ENCODE results near the gene MSN.
A peak's percentile ranks its signal among the peaks of the same experiment; 100 is the strongest.

MSN gene

DNA sequence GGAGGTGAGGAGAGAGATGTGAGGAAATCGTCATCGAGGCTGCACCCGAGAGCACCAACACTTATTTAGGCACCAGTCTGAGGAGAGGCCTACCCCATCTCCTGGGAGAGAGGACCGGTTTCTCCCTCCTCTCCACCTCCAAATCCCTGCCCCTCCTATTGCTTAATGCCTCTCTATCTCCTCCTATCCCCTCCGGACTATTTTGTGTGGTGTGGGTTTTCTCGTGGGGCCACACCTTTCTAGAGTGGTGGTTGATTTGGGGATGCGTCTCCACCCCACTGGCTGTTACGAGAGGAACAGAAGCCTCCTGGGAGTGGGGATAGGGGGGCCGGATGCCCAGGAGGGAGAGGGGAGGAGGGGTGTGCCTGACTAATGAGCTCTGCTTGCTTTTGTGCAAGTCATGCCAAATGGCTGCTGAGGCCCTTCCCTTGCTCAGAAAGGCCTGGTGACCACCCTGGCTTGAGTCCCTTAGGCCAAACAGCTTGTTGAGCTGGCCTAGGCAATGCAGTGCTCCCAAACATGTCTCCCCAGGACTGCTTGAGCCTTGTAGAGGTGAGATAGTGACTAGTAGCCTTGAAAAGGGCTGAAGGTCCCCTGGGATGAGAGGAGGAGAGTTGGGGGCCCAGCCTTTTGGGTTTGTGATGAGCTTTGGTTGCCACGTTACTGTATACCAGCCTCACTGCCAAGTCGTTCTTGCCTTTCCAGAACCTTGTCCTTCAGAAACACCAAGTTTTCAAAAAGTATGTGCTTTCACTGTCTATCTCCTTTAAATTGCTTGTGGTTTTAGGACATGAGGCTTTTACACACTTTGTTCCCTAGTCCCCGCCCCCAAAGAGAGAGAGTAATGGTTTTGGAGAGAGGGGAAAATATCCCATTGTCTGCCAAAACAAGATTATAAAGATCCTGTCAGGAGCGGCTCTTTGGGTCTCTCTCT is 1.2 kb downstream of the MSN start:
- peak; percentile 85 for DNase-seq

DNA sequence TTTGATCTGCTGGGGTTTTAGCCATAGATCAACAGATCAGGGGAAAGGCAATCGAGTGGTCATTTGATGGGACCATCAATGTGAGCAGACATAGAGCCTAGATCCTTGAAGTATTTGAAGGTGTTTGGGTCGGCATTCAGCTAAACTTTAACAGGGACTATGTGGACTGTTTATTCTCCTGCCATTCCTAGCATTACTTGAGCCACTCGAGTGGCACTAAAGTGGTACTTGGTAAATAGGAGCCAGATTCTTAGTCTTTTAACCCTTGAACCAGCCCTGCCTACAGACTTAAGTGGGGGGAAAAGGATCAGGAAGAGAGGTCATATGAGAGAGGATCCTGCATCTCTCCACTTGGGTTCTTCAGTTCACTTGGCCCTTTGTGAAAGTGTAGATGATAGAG is 3.8 kb downstream of the MSN start:
- no peak for DNase-seq
- in situ Hi-C loops (cut with MboI; ENCODE audit: low pct_unique_long_range_greater_than_20kb, low sequenced_read_pairs), result no loop called here

More for the DNA sequence above, 1.2 kb downstream of the MSN start:
- in situ Hi-C loops (cut with MboI; ENCODE audit: low pct_unique_long_range_greater_than_20kb, low sequenced_read_pairs), result no loop called here

DNA sequence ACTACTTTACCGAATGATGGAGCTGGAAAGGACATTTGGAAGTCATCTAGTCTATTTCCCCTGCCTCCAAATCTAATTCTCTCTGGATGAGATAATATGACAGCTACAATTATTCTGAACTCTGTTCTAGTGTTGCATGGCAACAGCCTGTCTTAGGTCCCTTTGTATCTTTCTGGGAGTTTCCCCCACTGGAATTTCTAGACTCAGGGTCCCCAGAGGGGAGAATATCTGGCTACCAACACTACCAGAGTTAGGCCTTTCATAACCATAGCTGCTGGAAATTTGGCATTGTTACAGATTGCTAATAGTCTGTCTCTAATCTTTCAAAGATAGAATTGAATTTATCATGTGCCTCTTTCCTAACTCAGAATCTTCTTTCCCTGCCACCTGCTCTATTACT is 4.5 kb downstream of the MSN start:
- no peak for DNase-seq
- in situ Hi-C loops (cut with MboI; ENCODE audit: low pct_unique_long_range_greater_than_20kb, low sequenced_read_pairs), result no loop called here

DNA sequence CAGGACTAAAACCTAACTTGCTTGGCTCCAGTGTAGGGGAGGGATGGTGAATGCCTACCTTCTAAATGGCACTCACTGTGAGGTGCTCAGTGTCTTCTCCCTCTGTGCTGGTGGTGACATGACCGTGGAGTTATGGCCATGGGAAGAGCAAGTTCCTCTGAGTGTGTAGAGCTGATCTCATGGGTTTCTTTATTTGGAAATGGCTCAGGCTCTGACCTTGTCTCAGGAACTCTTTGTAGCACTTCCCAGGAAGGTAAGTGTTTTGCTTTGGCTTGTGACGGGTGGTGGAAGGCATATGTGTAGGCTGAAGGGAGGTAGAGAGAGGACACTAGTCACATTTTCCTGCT is 6.4 kb downstream of the MSN start:
- DNase-seq, result no peak
- in situ Hi-C loops (cut with MboI; ENCODE audit: low pct_unique_long_range_greater_than_20kb, low sequenced_read_pairs), result no loop called here

DNA sequence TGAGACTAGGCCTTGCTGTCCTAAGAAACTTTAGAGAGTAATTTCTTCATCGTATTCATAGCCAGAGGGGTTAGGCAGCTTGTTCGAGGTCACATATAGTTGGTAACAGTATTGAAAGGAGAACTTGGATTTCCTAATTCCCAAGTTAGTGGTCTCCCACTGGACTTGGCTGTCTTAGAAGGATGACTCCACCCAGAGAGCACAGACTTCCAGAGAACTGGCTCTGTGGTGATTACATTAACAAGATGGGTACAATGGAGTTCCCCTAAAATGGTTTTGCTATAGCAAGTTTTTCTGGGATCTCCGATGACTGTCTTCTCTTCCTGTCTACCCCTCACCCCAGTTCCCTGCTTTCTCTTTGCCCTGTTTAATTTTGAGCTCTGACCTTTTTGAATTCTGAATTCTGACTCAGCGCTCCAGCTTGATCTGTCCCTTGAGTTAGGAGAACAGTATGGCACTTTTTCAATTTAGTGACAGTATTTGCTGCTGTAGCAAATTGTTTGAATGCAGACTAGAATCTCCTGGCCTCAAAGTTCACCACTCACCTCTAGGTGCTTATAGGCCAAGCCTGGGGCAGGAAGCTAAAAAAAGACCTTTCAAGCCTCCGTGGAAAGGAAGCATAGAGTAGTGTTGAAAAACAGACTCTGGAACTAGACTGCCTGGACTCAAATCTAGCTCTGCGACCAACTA is 6.9 kb downstream of the MSN start:
- in situ Hi-C loops (cut with MboI; ENCODE audit: low pct_unique_long_range_greater_than_20kb, low sequenced_read_pairs), result no loop called here

DNA sequence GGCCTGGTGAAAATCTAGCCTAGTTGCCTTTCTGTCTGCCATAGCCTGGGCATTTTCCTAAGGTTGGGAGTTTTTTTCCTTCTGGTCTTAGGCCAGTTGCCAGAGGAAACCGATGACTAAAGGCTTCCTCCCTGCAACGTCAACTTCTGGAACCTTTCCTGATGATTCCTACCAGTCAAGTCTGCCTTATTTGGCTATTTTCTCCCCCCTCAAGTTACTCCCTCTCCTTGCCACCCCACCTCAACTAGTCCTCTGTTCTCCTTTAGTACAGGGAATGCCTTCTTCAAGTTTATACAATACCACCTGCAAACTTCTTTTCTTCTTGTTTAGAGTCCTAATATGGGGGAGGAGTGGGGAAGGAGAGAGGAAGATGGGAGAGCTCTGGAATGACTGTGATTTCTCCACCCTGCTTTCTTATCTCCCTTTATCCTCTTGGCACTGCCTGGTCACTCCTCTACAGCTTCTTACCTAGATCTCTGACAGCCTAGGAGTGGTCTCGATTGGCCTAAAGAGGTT is 10.6 kb downstream of the MSN start:
- no peak for DNase-seq
- in situ Hi-C loops (cut with MboI; ENCODE audit: low pct_unique_long_range_greater_than_20kb, low sequenced_read_pairs), result no loop called here

More for the DNA sequence above, 6.9 kb downstream of the MSN start:
- no peak for DNase-seq

DNA sequence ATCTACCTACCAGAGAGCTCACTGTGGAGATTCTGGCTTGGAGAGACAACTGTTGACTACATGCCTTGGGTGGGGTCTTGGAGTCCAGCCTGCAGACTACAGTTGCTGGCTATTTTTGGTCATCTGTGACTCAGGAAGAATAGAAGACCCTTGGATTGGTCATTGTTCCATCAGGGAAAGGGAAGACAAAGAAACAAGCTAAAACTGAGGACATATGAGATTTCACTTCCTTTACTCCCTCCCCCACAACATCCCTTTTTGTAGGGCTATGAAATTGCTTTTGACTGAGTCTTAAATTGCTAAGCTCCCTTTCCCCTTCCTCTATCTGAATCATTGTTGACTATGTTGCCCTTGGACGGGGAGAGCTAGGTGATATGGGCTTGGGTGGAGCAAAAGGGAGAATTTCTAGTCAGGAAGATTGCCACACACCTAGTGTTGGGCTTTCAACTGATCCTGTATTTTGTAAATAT is 11.7 kb downstream of the MSN start:
- peak; percentile 77 for DNase-seq
- in situ Hi-C loops (cut with MboI; ENCODE audit: low pct_unique_long_range_greater_than_20kb, low sequenced_read_pairs), result no loop called here

DNA sequence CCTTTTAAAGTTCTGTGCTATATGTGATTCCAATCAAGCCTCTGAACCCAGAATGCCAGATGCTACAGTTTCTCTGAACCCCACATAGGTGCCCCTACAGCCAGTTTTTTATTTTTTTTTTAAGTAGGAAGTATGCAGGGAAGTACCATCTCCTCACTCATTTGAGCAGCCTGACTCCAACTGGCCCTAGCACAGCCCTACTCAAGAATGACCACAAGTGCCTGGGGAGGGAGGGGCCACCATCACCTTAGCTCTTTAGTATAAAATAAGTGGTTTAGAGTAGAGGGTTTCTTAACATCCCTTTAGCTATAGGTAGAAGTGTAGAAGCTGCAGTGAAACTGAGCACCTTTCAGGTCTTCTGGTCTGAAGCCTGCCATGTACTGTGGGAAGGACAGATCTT is 14.4 kb downstream of the MSN start:
- in situ Hi-C loops (cut with MboI; ENCODE audit: low pct_unique_long_range_greater_than_20kb, low sequenced_read_pairs), result no loop called here
- no peak for DNase-seq

DNA sequence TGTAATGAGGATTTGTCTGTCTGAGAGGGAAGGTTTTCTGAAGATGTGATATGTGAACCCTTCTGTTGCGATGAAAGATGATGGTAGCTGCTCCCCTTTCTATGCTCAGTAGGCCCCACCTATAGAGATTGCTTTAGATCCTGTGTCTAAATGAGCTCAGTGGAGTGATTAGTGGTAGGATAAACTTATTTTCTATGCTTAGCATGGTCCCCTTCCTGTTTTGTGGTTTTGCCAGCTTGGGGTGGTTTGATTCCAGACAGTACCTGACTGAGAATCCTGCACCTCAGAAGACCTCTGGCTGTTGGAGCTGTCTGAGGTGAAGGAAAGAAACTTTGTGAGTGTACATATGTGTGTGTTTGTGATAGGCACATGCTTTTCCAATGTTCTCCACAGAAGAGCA is 17.7 kb downstream of the MSN start:
- DNase-seq, result peak; percentile 42
- in situ Hi-C loops (cut with MboI; ENCODE audit: low pct_unique_long_range_greater_than_20kb, low sequenced_read_pairs), result no loop called here

DNA sequence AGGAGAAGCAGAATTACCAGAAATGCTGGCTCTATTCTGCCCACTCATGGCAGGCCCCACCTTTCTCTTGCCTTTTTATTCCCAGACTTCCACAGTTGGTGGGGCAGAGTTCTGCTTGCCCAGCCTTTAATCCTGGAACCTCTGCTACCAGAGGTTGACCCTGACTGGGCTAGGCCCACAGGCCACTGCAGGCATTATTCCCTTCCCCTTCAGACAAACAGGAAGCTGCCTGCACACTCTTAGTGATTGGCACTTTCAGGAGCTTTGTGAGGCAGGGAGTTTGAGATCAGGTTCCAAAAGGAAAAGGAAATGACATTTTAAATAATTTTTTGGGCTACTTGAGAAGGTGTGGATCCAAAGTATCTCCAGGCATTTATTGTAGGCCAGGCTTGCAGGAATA is 18.8 kb downstream of the MSN start:
- no peak for DNase-seq
- in situ Hi-C loops (cut with MboI; ENCODE audit: low pct_unique_long_range_greater_than_20kb, low sequenced_read_pairs), result no loop called here

DNA sequence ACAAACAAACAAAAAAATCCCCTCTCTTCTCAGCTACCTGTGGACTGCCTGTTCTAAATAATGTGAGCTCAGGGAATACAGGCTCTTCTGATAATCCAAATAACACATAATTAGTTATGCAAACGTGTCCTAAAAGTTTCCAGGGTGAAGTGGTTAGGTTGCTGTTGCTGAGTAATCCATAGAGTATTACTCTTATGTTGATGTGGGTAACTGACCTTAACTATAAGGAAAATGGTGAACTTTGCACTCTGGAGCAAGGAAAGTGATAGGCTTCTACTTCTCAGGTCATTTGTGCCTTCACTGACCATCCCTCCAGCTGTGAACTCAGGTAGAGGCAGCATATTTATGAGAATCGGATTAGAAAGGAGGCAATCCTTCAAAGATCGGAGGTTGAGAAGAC is 19.9 kb downstream of the MSN start:
- DNase-seq, result no peak
- in situ Hi-C loops (cut with MboI; ENCODE audit: low pct_unique_long_range_greater_than_20kb, low sequenced_read_pairs), result no loop called here

DNA sequence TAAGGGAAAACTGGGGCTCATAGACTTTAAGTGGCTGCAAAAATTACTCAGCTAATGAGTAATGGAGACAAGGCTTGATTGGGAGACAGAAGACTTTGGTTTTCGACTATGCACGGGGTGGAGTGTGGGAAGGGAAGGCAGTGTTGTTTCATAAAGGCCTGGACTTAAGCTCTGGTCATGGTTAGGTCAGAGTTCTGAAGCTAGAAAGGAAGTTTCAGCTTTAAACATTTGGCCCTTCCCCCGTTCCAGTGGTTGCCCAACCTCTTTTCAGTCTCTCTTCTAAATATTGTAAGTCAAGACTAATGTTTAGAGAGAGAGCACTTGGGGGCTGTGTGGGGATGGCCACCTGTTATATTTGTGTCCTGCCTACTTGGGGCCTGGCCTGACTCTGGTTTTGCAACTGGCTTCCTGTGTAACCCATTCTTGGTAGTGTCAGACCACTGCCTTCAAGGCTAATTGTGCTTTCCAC is 21.0 kb downstream of the MSN start:
- DNase-seq, result no peak
- in situ Hi-C loops (cut with MboI; ENCODE audit: low pct_unique_long_range_greater_than_20kb, low sequenced_read_pairs), result no loop called here

DNA sequence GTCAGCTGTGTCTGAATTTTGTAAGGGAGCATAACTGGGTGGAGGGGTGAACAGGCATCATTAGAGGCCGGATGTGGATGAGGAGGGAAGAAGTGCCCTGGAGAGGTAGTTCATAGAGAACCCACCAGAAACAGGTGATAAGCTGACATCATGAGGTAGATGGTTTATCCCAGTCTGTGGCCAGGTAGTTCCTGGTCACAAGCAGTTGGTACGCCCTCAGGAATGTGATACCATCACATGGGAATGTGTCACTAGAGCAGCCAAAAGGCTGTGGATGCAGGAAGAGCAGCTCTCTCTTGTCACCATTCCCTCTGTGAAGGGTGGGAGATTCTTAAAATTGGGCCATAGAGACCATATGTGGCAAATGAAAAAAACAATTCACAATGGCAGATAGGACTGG is 21.9 kb downstream of the MSN start:
- in situ Hi-C loops (cut with MboI; ENCODE audit: low pct_unique_long_range_greater_than_20kb, low sequenced_read_pairs), result no loop called here
- DNase-seq, result no peak

DNA sequence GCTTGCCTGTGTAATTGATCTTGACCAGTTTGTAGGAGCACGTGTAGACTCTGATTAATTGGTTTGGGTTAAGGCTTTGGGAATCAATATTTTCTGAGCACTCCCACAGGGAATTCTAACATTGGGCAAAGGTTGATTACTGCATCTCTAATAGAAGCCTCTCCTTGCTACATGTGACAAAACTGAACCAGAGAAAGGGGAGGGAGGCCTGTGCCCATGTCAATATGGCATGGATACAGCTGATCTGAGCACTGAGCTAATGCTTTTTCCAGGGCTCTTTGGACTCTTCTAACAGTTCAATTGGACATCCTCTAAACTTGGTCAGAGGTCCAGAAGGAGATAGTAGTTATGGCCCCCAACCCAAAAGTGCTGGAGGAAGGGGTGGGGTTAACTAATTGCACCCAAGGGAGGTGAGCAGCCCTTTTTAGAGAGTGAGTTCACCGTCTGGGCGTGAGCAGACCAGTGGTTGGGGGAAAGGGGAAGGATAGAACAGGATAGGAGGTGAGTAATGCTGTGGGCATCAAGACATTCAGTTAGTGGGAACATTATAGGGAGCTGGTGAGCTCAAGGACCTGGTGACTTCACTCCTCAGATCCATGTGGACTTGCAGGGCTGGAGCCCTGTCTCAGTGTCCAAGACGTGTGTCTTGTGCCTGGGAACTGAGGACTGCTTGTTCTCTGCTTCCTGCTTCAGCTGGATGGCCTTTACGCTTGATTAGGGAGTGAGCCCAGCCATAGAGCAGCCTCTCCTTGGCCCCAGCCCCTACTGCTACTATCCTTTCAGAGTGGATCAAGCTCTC is 22.8 kb downstream of the MSN start:
- peak; percentile 43 for DNase-seq
- in situ Hi-C loops (cut with MboI; ENCODE audit: low pct_unique_long_range_greater_than_20kb, low sequenced_read_pairs), result no loop called here

DNA sequence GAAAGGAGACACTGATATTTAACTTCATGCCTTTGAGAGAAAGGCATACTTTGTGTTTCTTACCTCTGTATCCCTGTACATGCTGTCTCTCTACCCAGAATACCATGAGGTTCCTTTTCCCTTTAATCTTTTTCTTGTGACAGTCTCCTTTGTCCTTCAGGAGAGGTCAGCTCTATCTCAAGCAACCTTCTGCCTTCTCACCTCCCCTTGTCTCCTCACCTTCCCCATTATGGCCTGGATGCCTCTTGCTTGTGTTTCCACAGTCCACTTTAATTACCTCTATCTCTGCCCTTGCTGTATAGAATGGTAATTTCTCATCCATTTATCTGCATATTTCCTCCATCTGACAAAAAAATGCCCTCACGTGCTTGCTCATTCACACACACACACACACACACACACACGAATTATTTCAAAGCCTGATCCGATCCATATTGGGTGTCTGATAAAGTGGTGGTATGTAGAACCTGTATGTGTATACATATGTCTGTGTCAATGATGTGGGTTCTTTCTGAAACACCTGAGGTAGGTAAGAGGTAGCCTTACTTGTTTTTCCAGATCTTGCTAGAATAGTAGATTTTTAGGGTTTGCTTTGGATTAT is 28.5 kb downstream of the MSN start:
- in situ Hi-C loops (cut with MboI; ENCODE audit: low pct_unique_long_range_greater_than_20kb, low sequenced_read_pairs), result no loop called here
- no peak for DNase-seq

DNA sequence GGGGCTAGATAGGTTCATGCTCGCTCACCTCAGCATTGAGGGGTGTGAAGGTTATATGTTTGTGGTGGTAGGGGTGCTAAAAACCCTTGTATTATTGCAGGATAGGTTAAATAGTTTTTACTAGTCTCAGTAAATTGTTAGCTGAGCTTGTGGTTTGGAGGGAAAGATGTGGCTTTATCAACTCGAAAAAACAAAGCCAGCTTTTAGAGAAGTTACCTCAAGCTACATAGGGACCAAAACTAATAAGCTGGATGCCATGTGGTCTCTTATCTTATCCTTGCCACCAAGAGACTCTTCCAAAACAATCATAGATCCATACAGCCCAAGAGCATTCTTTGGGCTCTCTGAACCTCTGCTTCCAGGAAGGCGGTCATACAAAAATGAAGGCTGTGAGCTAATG is 29.2 kb downstream of the MSN start:
- peak; percentile 60 for DNase-seq
- in situ Hi-C loops (cut with MboI; ENCODE audit: low pct_unique_long_range_greater_than_20kb, low sequenced_read_pairs), result no loop called here

DNA sequence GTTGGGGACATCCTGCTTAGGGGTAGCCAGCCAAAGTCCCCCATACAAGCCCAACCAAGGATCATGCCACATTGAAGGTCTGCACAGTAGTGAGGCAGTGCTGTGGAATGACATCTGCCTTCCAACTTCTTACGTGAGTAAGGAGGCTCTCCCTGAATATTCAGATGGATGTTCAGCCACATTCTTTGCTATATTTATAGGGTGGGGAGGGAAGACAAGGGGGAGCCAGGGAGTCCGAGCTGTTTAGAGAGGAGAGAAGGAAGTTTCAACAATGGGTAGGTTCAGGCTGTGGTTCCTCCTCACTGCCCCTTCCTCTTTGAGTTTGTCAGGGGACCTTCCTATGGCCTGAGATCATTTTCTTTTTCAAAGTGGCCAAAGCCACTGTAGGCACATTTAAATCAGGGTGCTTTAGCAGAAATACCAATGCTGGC is 29.8 kb downstream of the MSN start:
- in situ Hi-C loops (cut with MboI; ENCODE audit: low pct_unique_long_range_greater_than_20kb, low sequenced_read_pairs), result no loop called here
- DNase-seq, result peak; percentile 72

DNA sequence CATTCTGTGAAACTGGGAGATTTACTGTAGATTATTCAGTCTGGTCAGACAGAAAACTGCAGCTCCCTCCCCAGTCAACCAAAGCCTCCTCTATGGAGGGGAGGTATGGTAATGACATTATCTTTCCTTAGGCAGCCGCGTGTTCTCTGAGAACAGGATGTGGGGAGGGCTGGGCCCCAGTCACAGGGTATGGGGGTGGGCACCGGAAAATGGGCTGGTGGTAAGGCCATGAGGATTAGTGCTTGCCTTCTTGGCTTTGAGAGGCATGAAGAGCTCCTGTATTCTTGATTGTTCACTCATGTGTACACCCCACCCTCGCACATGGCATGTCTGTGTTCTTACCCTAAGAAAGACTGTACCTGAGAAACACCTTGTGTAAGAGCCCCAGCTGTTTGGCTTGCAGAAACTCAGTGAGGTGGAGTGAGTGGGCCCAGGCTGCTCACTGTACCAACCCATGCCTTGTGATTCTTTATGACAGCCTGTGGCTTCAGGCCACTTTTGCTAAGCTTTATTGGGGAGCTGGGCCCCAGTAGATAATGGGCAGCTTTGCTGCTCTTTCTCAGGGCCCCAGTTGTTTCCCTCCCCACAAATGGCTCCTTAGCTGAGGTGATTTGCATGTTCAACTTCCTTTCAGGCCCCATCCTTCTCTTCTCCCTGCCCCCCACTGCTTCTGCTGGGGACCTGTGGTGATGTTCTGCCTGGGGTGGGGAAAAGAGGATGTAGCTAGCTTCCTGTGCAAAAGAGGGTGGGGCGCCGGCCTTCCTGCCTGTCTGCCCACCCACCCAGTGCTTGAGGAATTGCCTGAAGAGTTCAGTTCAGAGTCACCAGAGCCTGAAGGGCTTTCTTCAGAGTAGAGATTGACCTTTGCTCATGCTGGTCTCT is 30.7 kb downstream of the MSN start:
- in situ Hi-C loops (cut with MboI; ENCODE audit: low pct_unique_long_range_greater_than_20kb, low sequenced_read_pairs), result no loop called here
- peak; percentile 99 for DNase-seq

Data from KBM-7 (cell line).